ENCODE data around the gene NAT16. TPM values are rescaled to one million over a fixed set of nuclear protein-coding genes. Genes with fewer than 3 reads are reported as not detected.
A peak's percentile ranks its signal among the peaks of the same experiment; 100 is the strongest.

NAT16 gene
- total and polyA plus RNA-seq, 2 of the 13 experiments (the other 11 are each of a cell fraction or from before 2014, with no cell fraction given): 0.04 TPM; not detected in 1

- TF ChIP-seq RBM22 (optimal IDR thresholded peaks at IDR 0.05; ENCODE audit: low read length) (no peak), ZNF441 (CRISPR knock-in tag; IDR thresholded peaks at IDR 0.05; ENCODE audit: borderline replicate concordance) (0 out of 2 replicates have a peak, but pooled peaks have one; percentile 4), ZNF17 (CRISPR knock-in tag; IDR thresholded peaks at IDR 0.05) (0 out of 2 replicates have a peak, but pooled peaks have one; percentile 76), CREM (IDR thresholded peaks at IDR 0.05) (peak; percentile 81), CREM (CRISPR knock-in tag; IDR thresholded peaks at IDR 0.05) (no peak), ZMAT3 (CRISPR knock-in tag; conservative IDR thresholded peaks at IDR 0.05) (peak; percentile 83), HHEX (CRISPR knock-in tag; IDR thresholded peaks at IDR 0.05) (peak; percentile 88), RARG (CRISPR knock-in tag; IDR thresholded peaks at IDR 0.05; ENCODE audit: low read depth) (peak; percentile 79; the same call in 1 of the 2 replicates), KLF6 (CRISPR knock-in tag; IDR thresholded peaks at IDR 0.05) (peak; percentile 86), ZNF766 (CRISPR knock-in tag; IDR thresholded peaks at IDR 0.05; ENCODE audit: borderline replicate concordance) (no peak), ZNF589 (CRISPR knock-in tag; conservative IDR thresholded peaks at IDR 0.05) (peak; percentile 78; the same call in 1 of the 2 replicates), KLF12 (CRISPR knock-in tag; IDR thresholded peaks at IDR 0.05; ENCODE audit: borderline replicate concordance) (0 out of 2 replicates have a peak, but pooled peaks have one; percentile 44), IKZF1 (IDR thresholded peaks at IDR 0.05) (no peak), STAT5B (CRISPR knock-in tag; IDR thresholded peaks at IDR 0.05) (no peak), HIC2 (CRISPR knock-in tag; IDR thresholded peaks at IDR 0.05; ENCODE audit: low read depth) (peak; percentile 83; the same call in 1 of the 2 replicates), ZBTB44 (CRISPR knock-in tag; IDR thresholded peaks at IDR 0.05) (no peak), PBX3 (CRISPR knock-in tag; IDR thresholded peaks at IDR 0.05; ENCODE audit: borderline replicate concordance) (no peak), ZNF616 (CRISPR knock-in tag; IDR thresholded peaks at IDR 0.05; ENCODE audit: low read depth) (no peak), KAT7 (CRISPR knock-in tag; IDR thresholded peaks at IDR 0.05; ENCODE audit: borderline replicate concordance) (no peak), EHMT2 (IDR thresholded peaks at IDR 0.05; ENCODE audit: borderline replicate concordance, low read depth, low read length) (peak; percentile 72; the same call in 1 of the 2 replicates), AGO2 (optimal IDR thresholded peaks at IDR 0.05; ENCODE audit: low read depth, low read length) (no peak), ZNF18 (CRISPR knock-in tag; IDR thresholded peaks at IDR 0.05; ENCODE audit: insufficient replicate concordance) (peak; percentile 58), TBX2 (CRISPR knock-in tag; IDR thresholded peaks at IDR 0.05; ENCODE audit: borderline replicate concordance) (peak; percentile 91)
- TF ChIP-seq, protein P1, sequence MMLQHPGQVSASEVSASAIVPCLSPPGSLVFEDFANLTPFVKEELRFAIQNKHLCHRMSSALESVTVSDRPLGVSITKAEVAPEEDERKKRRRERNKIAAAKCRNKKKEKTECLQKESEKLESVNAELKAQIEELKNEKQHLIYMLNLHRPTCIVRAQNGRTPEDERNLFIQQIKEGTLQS (CRISPR knock-in tag; IDR thresholded peaks at IDR 0.05): peak; percentile 25; the same call in 1 of the 2 replicates
Measured at GRCh38 chr7:101126651-101127459, 53.2 kb downstream of the NAT16 start, which contains the start of gene SERPINE1 (continued).
